GM12892 (cell line): ENCODE measurements around the gene RRP36.

Experiments used
- POLR2A ChIP-seq: IDR thresholded peaks from 2 replicates; pipeline ENCODE4 v1.6.1; 2011; ENCODE audit warnings: low read depth, low read length, control low read depth
- POLR2AphosphoS5 ChIP-seq: IDR thresholded peaks from 2 replicates; pipeline ENCODE4 v1.6.1; 2011; ENCODE audit warnings: low read depth, low read length, control low read depth
- TAF1 ChIP-seq: IDR thresholded peaks from 2 replicates; pipeline ENCODE4 v1.6.1; 2011; ENCODE audit warnings: low read depth, mild to moderate bottlenecking, control low read depth, low read length, borderline replicate concordance

GRCh38 chr6:43037706-43038105, 16.3 kb downstream of the RRP36 start:
- TF ChIP-seq POLR2A: no peak
- no peak for TF ChIP-seq POLR2AphosphoS5
- TF ChIP-seq TAF1: no peak
